ENCODE measurements around the gene LGALS7. TPM values are rescaled to one million over a fixed set of nuclear protein-coding genes. Genes with fewer than 3 reads are reported as not detected.

The LGALS7 gene
- total and polyA plus RNA-seq, 2 of the 13 experiments (the other 11 are each of a cell fraction or from before 2014, with no cell fraction given), result 0.73 TPM; not detected in 1

GRCh38 chr19:38721979-38722773 lies 51.1 kb downstream of the LGALS7 start (continued):
- TF ChIP-seq ZNF609 (CRISPR knock-in tag; IDR thresholded peaks at IDR 0.05; ENCODE audit: borderline replicate concordance) (peak; percentile 70; the same call in 1 of the 2 replicates), BATF2 (CRISPR knock-in tag; IDR thresholded peaks at IDR 0.05) (no peak), SRSF9 (IDR thresholded peaks at IDR 0.05; ENCODE audit: borderline replicate concordance, insufficient read depth, low read depth, low read length, poor library complexity, severe bottlenecking) (no peak), IRX3 (CRISPR knock-in tag; IDR thresholded peaks at IDR 0.05; ENCODE audit: borderline replicate concordance, low read depth) (no peak), NBN (conservative IDR thresholded peaks at IDR 0.05) (no peak), ATM (IDR thresholded peaks at IDR 0.05; ENCODE audit: borderline replicate concordance) (no peak), ZNF124 (CRISPR knock-in tag; IDR thresholded peaks at IDR 0.05) (no peak), LCORL (IDR thresholded peaks at IDR 0.05) (no peak), LCORL (CRISPR knock-in tag; IDR thresholded peaks at IDR 0.05) (peak; percentile 56; the same call in 1 of the 2 replicates)
- TF ChIP-seq, protein P1, sequence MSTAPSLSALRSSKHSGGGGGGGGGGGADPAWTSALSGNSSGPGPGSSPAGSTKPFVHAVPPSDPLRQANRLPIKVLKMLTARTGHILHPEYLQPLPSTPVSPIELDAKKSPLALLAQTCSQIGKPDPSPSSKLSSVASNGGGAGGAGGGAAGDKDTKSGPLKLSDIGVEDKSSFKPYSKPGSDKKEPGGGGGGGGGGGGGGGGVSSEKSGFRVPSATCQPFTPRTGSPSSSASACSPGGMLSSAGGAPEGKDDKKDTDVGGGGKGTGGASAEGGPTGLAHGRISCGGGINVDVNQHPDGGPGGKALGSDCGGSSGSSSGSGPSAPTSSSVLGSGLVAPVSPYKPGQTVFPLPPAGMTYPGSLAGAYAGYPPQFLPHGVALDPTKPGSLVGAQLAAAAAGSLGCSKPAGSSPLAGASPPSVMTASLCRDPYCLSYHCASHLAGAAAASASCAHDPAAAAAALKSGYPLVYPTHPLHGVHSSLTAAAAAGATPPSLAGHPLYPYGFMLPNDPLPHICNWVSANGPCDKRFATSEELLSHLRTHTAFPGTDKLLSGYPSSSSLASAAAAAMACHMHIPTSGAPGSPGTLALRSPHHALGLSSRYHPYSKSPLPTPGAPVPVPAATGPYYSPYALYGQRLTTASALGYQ (CRISPR knock-in tag; IDR thresholded peaks at IDR 0.05), result no peak; the same call in 1 of the 2 replicates
- TF ChIP-seq, protein P2, sequence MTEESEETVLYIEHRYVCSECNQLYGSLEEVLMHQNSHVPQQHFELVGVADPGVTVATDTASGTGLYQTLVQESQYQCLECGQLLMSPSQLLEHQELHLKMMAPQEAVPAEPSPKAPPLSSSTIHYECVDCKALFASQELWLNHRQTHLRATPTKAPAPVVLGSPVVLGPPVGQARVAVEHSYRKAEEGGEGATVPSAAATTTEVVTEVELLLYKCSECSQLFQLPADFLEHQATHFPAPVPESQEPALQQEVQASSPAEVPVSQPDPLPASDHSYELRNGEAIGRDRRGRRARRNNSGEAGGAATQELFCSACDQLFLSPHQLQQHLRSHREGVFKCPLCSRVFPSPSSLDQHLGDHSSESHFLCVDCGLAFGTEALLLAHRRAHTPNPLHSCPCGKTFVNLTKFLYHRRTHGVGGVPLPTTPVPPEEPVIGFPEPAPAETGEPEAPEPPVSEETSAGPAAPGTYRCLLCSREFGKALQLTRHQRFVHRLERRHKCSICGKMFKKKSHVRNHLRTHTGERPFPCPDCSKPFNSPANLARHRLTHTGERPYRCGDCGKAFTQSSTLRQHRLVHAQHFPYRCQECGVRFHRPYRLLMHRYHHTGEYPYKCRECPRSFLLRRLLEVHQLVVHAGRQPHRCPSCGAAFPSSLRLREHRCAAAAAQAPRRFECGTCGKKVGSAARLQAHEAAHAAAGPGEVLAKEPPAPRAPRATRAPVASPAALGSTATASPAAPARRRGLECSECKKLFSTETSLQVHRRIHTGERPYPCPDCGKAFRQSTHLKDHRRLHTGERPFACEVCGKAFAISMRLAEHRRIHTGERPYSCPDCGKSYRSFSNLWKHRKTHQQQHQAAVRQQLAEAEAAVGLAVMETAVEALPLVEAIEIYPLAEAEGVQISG (CRISPR knock-in tag; IDR thresholded peaks at IDR 0.05), result peak; percentile 73
- TF ChIP-seq, protein P3, sequence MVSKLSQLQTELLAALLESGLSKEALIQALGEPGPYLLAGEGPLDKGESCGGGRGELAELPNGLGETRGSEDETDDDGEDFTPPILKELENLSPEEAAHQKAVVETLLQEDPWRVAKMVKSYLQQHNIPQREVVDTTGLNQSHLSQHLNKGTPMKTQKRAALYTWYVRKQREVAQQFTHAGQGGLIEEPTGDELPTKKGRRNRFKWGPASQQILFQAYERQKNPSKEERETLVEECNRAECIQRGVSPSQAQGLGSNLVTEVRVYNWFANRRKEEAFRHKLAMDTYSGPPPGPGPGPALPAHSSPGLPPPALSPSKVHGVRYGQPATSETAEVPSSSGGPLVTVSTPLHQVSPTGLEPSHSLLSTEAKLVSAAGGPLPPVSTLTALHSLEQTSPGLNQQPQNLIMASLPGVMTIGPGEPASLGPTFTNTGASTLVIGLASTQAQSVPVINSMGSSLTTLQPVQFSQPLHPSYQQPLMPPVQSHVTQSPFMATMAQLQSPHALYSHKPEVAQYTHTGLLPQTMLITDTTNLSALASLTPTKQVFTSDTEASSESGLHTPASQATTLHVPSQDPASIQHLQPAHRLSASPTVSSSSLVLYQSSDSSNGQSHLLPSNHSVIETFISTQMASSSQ (IDR thresholded peaks at IDR 0.05; ENCODE audit: low read depth), result 0 out of 2 replicates have a peak, but pooled peaks have one; percentile 22
- TF ChIP-seq, protein P3 (CRISPR knock-in tag; IDR thresholded peaks at IDR 0.05; ENCODE audit: borderline replicate concordance), result peak; percentile 62; the same call in 1 of the 2 replicates

Data from HepG2 (cell line).